Sigmoid colon (tissue), 7 donors: Measurements from ENCODE around the gene PPM1G. TPM values are rescaled to one million over a fixed set of nuclear protein-coding genes. Genes with fewer than 3 reads are reported as not detected.

ENCODE experiments used
- DNase-seq: peaks from one replicate; pipeline ENCODE4 v3.0.0-alpha.2; 2019
- H3K27ac ChIP-seq, 4 donors: fragments of 200-600 bp; sonication (generic); one replicate each; pipeline ENCODE4 v1.5.1; 2016 to 2019; ENCODE audit warnings: mild to moderate bottlenecking in 1 of 4
- H3K27me3 ChIP-seq, 3 donors: fragments of 200-600 bp; sonication (generic); one replicate each; pipeline ENCODE4 v1.5.1; 2019; ENCODE audit warnings: mild to moderate bottlenecking in 1 of 3
- H3K36me3 ChIP-seq, 4 donors: fragments of 200-600 bp; sonication (generic); one replicate each; pipeline ENCODE4 v1.5.1; 2016 to 2019
- H3K4me1 ChIP-seq, 4 donors: fragments of 200-600 bp; sonication (generic); one replicate each; pipeline ENCODE4 v1.5.1; 2017 to 2019
- H3K4me3 ChIP-seq, 4 donors: fragments of 200-600 bp; sonication (generic); one replicate each; pipeline ENCODE4 v1.5.1; 2017 to 2019; ENCODE audit warnings: mild to moderate bottlenecking in 2 of 4, moderate library complexity in 1 of 4
- H3K9me3 ChIP-seq, 4 donors: fragments of 200-600 bp in 3 of 4; sonication (generic) in 3 of 4; one replicate each; pipeline versions ENCODE4 v1.5.1 to v1.6.1; 2013 to 2019
- CTCF ChIP-seq, 4 experiments: fragments of 450-650 bp in 3 of 4; fragments of 200-600 bp in 1 of 4; IDR thresholded peaks; one replicate each; pipeline ENCODE4 v1.5.1; 2016 to 2019; ENCODE audit warnings: antibody characterized with exemption in 4 of 4, mild to moderate bottlenecking in 3 of 4, moderate library complexity in 2 of 4
- EP300 ChIP-seq, 4 donors: sonication (generic); formaldehyde crosslinking; IDR thresholded peaks; one replicate each; pipeline ENCODE4 v1.6.1; 2017; ENCODE audit warnings: antibody characterized with exemption in 4 of 4
- POLR2A ChIP-seq, 2 donors: fragments of 450-650 bp; IDR thresholded peaks; one replicate each; pipeline ENCODE4 v1.6.1; 2016; ENCODE audit warnings: antibody characterized with exemption in 2 of 2, mild to moderate bottlenecking in 2 of 2, moderate library complexity in 2 of 2
- POLR2AphosphoS5 ChIP-seq, 4 donors: sonication (generic); formaldehyde crosslinking; IDR thresholded peaks; one replicate each; pipeline ENCODE4 v1.6.1; 2017; ENCODE audit warnings: antibody characterized with exemption in 4 of 4
- WGBS, 2 donors: extraction: QIAGEN DNeasy Blood & Tissue Kit; methylation state at CpG; one replicate each; pipeline ENCODE4 v1.1.7; 2013; 5-methylcytosine and 5-hydroxymethylcytosine counted together
- intact Hi-C: fragments of 100-400 bp; cut with DNase I; formaldehyde crosslinking; loops from one replicate; pipeline ENCODE4 v1.15.1; 2023
- polyA plus RNA-seq, 3 donors: library from polyadenylated mRNA; stranded (reverse); fragments of 200-250 nt; gene quantifications; one replicate each; pipeline ENCODE4 v1.2.3, GENCODE V29; 2013
- total RNA-seq, 4 donors: library from RNA; depleted of rRNA; stranded (reverse); fragments of >200 nt; gene quantifications; one replicate each; pipeline ENCODE4 v1.1.0, GENCODE V29; 2016
- donor health status: healthy with polysubstance abuse.
- donor health status: Bipolar disorder and iron deficiency.
- donor health status: healthy.

PPM1G gene
- total and polyA plus RNA-seq, 7 donors, result 40.8 to 93.4 (median 45.3) TPM

DNA sequence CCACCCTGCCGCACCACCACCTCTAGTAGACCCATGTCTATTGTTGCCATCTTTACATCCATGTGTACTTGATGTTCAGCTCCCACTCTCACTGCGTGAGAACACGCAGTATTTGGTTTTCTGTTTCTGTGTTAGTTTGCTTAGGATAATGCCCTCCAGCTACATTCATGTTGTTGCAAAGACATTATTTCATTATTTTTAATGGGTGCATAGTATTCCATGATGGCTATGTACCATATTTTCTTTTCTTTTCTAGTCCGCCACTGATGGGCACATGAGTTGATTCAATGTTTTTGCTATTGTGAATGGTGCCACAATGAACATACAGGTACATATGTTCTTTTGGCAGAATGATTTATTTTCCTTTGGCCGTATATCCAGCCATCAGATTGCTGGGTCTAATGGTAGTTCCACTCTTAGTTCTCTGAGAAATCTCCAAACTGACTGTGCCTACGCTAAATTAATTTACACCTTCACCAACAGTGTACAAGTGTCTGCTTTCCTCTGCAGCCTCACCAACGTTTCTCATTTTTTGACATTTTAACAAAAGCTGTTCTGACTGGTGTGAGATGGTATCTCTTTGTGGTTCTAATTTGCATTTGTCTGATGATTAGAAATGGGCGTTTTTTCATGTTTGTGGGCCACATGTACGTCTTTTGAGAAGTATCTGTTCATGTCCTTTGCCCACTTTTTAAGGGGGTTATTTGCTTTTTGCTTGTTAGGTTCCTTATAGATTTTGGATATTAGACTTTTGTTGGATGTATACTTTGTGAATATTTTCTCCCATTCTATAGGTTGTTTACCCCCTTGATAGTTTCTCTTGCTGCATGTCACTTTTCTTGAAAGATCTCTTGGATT is 18.3 kb downstream of the PPM1G start:
- H3K27me3 ChIP-seq, result no peaks in the 10 kb centered on the region
- no peaks in the 10 kb centered on the region for H3K9me3 ChIP-seq
- TF ChIP-seq EP300 (IDR thresholded peaks at IDR 0.05) (no peak), CTCF (IDR thresholded peaks at IDR 0.05) (no peak), POLR2A (IDR thresholded peaks at IDR 0.05) (no peak)
- intact Hi-C loops, result no loop called here
- no peaks in the 10 kb centered on the region for H3K4me1 ChIP-seq
- H3K4me3 ChIP-seq, result no peak overlapping the region
- DNase-seq, result no peak
- H3K27ac ChIP-seq, result no peak overlapping the region
- 87 to 91% methylated on average over 9 of the region's 9 CpGs for WGBS, 2 donors
- peaks cover 0 to 13% (median 0%) of the 10 kb centered on the region in 4 donors for H3K36me3 ChIP-seq

- no peak for DNase-seq
- peaks cover 28 to 76% (median 34%) of the 10 kb centered on the region in 4 donors for H3K36me3 ChIP-seq
- peak overlapping the region; percentile 84 to 90 (median 88) for H3K27ac ChIP-seq
- WGBS, 2 donors, result 94 to 95% methylated on average over 10 of the region's 10 CpGs
- H3K4me1 ChIP-seq, result peaks cover 0 to 23% (median 21%) of the 10 kb centered on the region in 4 donors
- H3K4me3 ChIP-seq, result no peak overlapping the region
- H3K9me3 ChIP-seq, result no peaks in the 10 kb centered on the region
- TF ChIP-seq POLR2AphosphoS5 (IDR thresholded peaks at IDR 0.05) (no peak), EP300 (IDR thresholded peaks at IDR 0.05) (no peak), CTCF (IDR thresholded peaks at IDR 0.05) (no peak), POLR2A (IDR thresholded peaks at IDR 0.05) (no peak)
- intact Hi-C loops, result loop anchor here (2.0 kb wide), 1 partner anchor 27 kb away; the partner anchor contains the start of gene PPM1G
- no peaks in the 10 kb centered on the region for H3K27me3 ChIP-seq
These were observed 27.7 kb downstream of the PPM1G start for GRCh38 chr2:27381577-27382181.

DNA sequence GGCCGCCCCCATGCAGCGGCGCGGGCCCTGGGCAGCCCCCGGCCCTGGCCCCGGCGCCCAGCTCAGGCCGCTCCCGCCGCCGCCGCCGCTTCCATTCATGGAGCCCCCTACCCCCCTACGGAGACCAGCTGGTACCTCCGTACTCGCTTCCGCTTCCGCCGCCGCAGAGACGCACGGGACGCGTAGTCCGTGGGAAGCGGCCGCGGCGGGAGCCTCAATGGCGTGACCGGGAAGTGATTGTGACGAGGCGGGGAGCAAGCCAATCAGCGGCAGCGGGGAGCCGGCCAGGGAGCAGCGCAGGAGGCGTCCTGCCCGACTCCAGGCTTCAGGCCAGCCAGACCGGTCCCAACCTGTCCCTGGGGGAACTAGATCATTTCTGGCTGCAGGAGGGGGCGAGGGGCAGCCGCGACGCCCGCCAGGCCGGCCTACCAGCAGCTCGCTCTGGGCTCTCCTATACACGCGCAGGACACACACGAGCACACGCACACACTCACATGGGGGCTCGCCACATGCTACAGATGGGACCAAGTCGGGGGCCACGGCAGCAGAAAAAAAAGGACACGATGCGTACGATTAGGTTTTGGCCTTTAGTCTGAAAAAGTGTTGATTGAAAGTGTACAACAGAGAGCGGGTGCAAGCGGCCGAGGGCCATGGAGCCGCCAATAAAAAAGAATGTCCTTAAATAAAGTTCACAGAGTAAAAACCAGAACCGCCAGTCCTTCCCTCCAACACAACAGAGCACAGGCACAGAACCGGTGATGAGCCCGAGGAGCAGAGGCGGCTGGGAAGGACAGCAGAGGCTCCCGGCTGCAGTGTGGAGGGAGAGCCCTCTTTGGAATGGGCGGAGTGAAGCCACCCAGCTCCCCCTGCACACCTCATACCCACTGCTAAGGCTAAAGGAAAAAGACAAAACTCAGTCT is 28.5 kb downstream of the PPM1G start, which contains the start of gene ZNF513:
Gene ZNF513, minus strand, starts transcription at position 109 of the 920 bp plus-strand sequence. CDS start 208 bp downstream, outside the sequence.
- peaks cover 34 to 76% (median 42%) of the 10 kb centered on the region in 4 donors for H3K36me3 ChIP-seq
- H3K27ac ChIP-seq, result peak within 1 kb of the TSS; percentile 84 to 90 (median 88)
- peak; percentile 99 for DNase-seq
- 12 to 18% methylated on average over 67 of the region's 67 CpGs for WGBS, 2 donors
- H3K4me3 ChIP-seq, result peak within 1 kb of the TSS; percentile 51 to 87 (median 72)
- no peak for TF ChIP-seq CTCF (IDR thresholded peaks at IDR 0.05)
- peak; percentile 20 to 22 for TF ChIP-seq POLR2A (IDR thresholded peaks at IDR 0.05)
- peak in 1 of 4 donors; percentile 29 for TF ChIP-seq EP300 (IDR thresholded peaks at IDR 0.05)
- TF ChIP-seq POLR2AphosphoS5 (IDR thresholded peaks at IDR 0.05), result peak; percentile 51 to 87 (median 86)
- intact Hi-C loops, result loop anchor here (1.0 to 2.0 kb wide), 2 partner anchors 11 to 28 kb away; partner anchors contain the start of genes EIF2B4, PPM1G and SNX17
- no peaks in the 10 kb centered on the region for H3K27me3 ChIP-seq
- H3K9me3 ChIP-seq, result no peaks in the 10 kb centered on the region
- H3K4me1 ChIP-seq, result peaks cover 0 to 23% (median 21%) of the 10 kb centered on the region in 4 donors
